Left lung (tissue), 10 donors: ENCODE data around the gene ADAM19. TPM values are rescaled to one million over a fixed set of nuclear protein-coding genes. Genes with fewer than 3 reads are reported as not detected.

ENCODE experiments used
- ATAC-seq: fragments of 200-7000 bp; cut with Tn5 transposase; one replicate; pipeline ENCODE4 v1.9.1; 2020; ENCODE audit warnings: moderate library complexity
- DNase-seq, 4 donors: peaks; one replicate each; pipeline ENCODE4 v3.0.0-alpha.2; 2013 to 2020
- H3K27ac ChIP-seq, 2 donors: fragments of 200-600 bp; sonication (generic) in 1 of 2; one replicate each; pipeline versions ENCODE4 v1.5.0 to v1.8.0; 2020 to 2021
- H3K27me3 ChIP-seq, 2 donors: fragments of 200-600 bp; sonication (generic) in 1 of 2; one replicate each; pipeline versions ENCODE4 v1.5.0 to v1.8.0; 2020 to 2021
- H3K36me3 ChIP-seq, 2 donors: fragments of 200-600 bp; sonication (generic) in 1 of 2; one replicate each; pipeline versions ENCODE4 v1.5.0 to v1.8.0; 2020 to 2021
- H3K4me1 ChIP-seq, 2 donors: fragments of 200-600 bp; one replicate each; pipeline ENCODE4 v1.8.0; 2021
- H3K4me3 ChIP-seq, 2 donors: fragments of 200-600 bp; sonication (generic) in 1 of 2; one replicate each; pipeline versions ENCODE4 v1.5.0 to v1.8.0; 2020 to 2021; ENCODE audit warnings: mild to moderate bottlenecking in 1 of 2
- H3K9me3 ChIP-seq, 2 donors: fragments of 200-600 bp; sonication (generic) in 1 of 2; one replicate each; pipeline versions ENCODE4 v1.5.0 to v1.8.0; 2020 to 2021
- intact Hi-C, 2 donors: fragments of 100-400 bp; cut with DNase I; formaldehyde crosslinking; loops; one replicate each; pipeline versions ENCODE4 v1.11.2 to v1.14.2; 2022
- polyA plus RNA-seq, 6 donors: library from polyadenylated mRNA; unstranded; fragments of 120-200 nt; gene quantifications; one replicate each; pipeline ENCODE4 v1.2.1, GENCODE V29; 2013; ENCODE audit not compliant: insufficient read length in 6 of 6
- total RNA-seq, 2 donors: library from RNA; stranded (reverse); fragmentation: NEBNext Ultra II Directional; extraction: Animal tissue kit (Norgen Biotek cat#: 25700); gene quantifications; one replicate each; pipeline ENCODE4 v1.2.1, GENCODE V29; 2021
- TF ChIP-seq, protein P1 (sequence below), 2 donors: fragments of 200-600 bp; sonication (generic) in 1 of 2; IDR thresholded peaks; one replicate each; pipeline versions ENCODE4 v1.5.0 to v1.8.0; 2021; ENCODE audit warnings: antibody characterized with exemption in 2 of 2
- donor health status: DM: no; HTN: yes; CAD: no.
- donor health status: DM: no; HTN: no; CAD: no.

The ADAM19 gene
- total and polyA plus RNA-seq, 8 donors = 14.9 to 21.5 (median 19.2) TPM

DNA sequence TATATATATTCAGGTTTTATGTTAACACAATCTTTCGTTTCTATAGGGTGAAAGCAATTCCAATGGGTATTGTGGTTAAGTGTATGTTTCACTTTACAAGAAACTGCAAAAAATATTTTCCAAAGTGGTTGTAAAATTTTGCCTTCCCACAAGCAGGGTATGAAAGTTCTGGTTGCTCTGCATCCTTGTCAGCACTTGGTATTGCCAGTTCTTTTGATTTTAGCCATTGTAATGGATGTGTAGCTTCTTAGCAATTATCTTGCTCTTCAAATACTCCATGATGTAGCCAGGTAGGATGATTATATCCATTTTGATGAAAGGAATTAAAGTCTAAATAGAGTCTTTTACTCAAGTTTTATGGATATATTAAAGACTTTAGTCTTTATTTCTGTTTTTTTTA, 9.1 kb upstream of the ADAM19 start:
- TF ChIP-seq, protein P1, sequence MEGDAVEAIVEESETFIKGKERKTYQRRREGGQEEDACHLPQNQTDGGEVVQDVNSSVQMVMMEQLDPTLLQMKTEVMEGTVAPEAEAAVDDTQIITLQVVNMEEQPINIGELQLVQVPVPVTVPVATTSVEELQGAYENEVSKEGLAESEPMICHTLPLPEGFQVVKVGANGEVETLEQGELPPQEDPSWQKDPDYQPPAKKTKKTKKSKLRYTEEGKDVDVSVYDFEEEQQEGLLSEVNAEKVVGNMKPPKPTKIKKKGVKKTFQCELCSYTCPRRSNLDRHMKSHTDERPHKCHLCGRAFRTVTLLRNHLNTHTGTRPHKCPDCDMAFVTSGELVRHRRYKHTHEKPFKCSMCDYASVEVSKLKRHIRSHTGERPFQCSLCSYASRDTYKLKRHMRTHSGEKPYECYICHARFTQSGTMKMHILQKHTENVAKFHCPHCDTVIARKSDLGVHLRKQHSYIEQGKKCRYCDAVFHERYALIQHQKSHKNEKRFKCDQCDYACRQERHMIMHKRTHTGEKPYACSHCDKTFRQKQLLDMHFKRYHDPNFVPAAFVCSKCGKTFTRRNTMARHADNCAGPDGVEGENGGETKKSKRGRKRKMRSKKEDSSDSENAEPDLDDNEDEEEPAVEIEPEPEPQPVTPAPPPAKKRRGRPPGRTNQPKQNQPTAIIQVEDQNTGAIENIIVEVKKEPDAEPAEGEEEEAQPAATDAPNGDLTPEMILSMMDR (IDR thresholded peaks at IDR 0.05) = no peak
- Histone ChIP-seq H3K9me3 (no peaks in the 10 kb centered on the region), H3K27ac (no peak overlapping the region), H3K27me3 (no peaks in the 10 kb centered on the region), H3K36me3 (no peaks in the 10 kb centered on the region), H3K4me3 (no peak overlapping the region), H3K4me1 (no peaks in the 10 kb centered on the region)
- intact Hi-C loops = no loop called here
- DNase-seq (no peak), ATAC-seq (no peak)

DNA sequence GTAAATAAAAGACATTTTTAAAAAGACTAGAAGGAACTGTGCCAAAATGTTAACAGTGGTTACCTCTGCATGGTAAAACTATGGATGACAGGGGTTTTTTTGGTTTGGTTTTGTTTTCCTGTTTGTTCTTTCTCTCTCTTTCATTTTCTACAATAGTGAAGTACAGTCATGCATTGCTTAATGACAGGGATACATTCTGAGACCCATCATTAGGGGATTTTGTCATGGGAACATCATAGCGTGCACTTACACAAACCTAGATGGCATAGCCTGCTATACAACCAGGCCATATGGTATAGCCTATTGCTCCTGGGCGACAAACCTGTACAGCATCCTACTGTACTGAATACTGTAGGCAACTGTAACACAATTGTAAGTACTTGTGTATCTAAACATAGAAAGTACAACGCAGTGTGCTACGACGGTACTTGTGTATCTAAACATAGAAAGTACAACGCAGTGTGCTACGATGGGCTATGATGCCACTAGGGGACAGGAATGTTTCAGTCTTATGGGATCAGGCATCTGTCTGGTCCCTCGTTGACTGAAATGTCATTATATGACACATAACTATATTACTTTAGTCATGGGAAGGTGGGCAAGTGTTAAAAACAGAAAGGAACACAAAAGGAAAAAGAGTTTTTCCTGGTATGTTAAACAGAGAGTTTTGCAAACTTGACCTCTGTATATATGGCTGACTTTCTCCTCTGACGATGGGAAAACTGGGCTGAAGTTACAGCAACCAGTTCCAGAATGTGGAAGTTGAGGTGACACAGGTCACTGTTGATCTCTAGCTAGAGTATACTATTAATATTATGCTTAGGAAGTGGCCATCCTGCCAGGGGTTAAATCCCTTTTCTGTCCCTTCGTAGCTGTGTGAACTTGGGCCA, 7.4 kb upstream of the ADAM19 start:
- intact Hi-C loops = no loop called here
- TF ChIP-seq, protein P1 (IDR thresholded peaks at IDR 0.05) = no peak

DNA sequence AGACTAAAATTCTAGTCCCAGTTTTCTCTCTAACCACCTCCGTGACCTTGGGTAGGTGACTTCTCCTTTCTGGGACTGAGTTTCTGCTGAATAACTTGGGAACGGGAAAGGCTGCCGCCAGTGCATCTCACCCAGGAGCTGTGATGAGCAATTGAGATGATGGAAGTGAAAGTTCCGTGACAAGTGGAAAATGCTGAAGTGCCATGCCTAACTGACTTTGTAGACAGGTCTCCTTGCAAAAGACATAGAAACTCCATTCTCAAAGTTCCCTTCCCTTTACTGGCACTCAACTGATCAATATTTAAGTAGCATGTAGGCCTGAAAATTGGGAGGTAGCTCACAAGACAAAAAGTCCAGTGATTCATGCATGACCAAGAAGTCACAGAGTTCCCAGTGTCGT, 6.3 kb upstream of the ADAM19 start:
- no peak for ATAC-seq
- Histone ChIP-seq H3K4me3 (no peak overlapping the region), H3K4me1 (no peaks in the 10 kb centered on the region), H3K27ac (no peak overlapping the region), H3K9me3 (no peaks in the 10 kb centered on the region), H3K36me3 (no peaks in the 10 kb centered on the region), H3K27me3 (no peaks in the 10 kb centered on the region)
- no peak for DNase-seq
- TF ChIP-seq, protein P1 (IDR thresholded peaks at IDR 0.05) = no peak
- intact Hi-C loops = no loop called here

More for the DNA sequence above, 7.4 kb upstream of the ADAM19 start:
- no peaks in the 10 kb centered on the region for H3K4me1 ChIP-seq
- no peak for DNase-seq
- no peaks in the 10 kb centered on the region for H3K27me3 ChIP-seq
- peak; percentile 42 for ATAC-seq
- no peaks in the 10 kb centered on the region for H3K36me3 ChIP-seq
- H3K27ac ChIP-seq = no peak overlapping the region
- H3K4me3 ChIP-seq = no peak overlapping the region
- no peaks in the 10 kb centered on the region for H3K9me3 ChIP-seq

DNA sequence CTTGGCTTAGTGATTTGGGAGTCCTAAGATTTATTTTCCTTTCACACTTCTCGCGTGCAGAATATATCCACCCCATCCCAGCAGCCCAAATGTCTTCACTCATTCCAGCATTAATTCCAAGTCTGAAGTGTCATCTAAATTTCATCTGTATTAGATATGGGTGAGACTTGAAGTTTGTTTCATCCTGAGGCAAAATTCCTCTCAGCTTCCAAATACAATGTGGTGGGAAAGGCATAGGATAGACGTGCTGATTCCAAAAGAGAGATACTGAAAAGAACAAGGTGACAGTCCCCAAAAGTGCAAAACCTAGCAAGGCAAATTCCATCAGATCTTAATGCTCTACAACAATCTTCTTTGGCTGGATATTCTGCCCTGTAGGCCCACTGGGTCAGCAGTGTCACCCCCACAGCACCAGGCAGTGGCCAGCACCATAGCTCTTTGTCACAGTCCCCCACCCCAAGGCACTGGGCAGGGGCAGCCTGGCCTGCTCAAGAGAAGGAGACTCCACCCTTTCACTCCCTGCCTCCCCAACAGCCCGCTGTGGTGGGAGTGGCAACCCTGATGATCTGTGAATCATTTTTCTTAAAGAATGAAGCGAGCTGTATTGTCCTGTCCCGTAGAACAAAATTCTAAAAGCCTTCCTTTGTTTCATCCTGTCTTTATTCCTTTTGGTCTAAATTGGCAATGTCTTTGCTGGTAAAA, 2.7 kb upstream of the ADAM19 start:
- Histone ChIP-seq H3K27me3 (peaks cover 0 to 27% of the 10 kb centered on the region in 2 donors), H3K4me3 (no peak overlapping the region), H3K36me3 (no peaks in the 10 kb centered on the region), H3K4me1 (peaks cover 0 to 34% of the 10 kb centered on the region in 2 donors), H3K27ac (no peak overlapping the region), H3K9me3 (no peaks in the 10 kb centered on the region)
- no peak for ATAC-seq
- TF ChIP-seq, protein P1 (IDR thresholded peaks at IDR 0.05) = no peak
- intact Hi-C loops = no loop called here
- no peak for DNase-seq

DNA sequence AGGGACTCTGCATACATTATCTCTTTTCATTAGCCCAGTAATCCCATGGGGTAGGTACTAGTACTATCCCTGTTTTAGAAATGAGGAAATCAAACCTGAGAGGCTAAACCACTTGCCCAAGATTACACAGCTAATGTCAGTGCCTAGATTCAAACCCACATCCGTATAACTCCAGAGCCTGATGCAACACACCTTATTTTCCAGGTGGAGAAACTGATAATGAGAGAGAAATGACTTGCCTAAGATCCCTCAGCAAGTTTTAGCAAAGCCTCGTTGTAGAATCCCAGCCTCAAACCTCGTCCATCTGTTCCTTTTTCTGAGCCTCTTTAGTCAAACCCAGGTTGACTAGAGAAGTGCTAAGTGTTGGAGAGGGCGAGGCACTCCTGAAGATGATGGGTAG, 1.1 kb upstream of the ADAM19 start:
- intact Hi-C loops = no loop called here
- peak overlapping the region in 1 of 2 donors; percentile 73 for H3K4me3 ChIP-seq
- TF ChIP-seq, protein P1 (IDR thresholded peaks at IDR 0.05) = no peak
- H3K36me3 ChIP-seq = no peaks in the 10 kb centered on the region
- no peak overlapping the region for H3K27ac ChIP-seq
- no peak for ATAC-seq
- DNase-seq = no peak
- no peaks in the 10 kb centered on the region for H3K9me3 ChIP-seq
- peaks cover 0 to 27% of the 10 kb centered on the region in 2 donors for H3K27me3 ChIP-seq
- H3K4me1 ChIP-seq = peaks cover 0 to 49% of the 10 kb centered on the region in 2 donors
